Neuronal stem cell (in vitro differentiated cells): Measurements from ENCODE around the gene ARF1.

ENCODE experiments used
- DNase-seq: peaks from one replicate; pipeline ENCODE4 v3.0.0-alpha.2; 2013; ENCODE audit warnings: low spot score
- H2AFZ ChIP-seq: one replicate; pipeline ENCODE4 v1.6.1; 2013; ENCODE audit warnings: mild to moderate bottlenecking, low read length, inconsistent platforms
- H2AK5ac ChIP-seq: 2 replicates; pipeline ENCODE4 v1.6.1; 2013; ENCODE audit warnings: low read depth, mild to moderate bottlenecking, inconsistent platforms, low read length, moderate library complexity, mixed read lengths
- H2BK120ac ChIP-seq: 2 replicates; pipeline ENCODE4 v1.6.1; 2013; ENCODE audit warnings: low read depth, mild to moderate bottlenecking, inconsistent platforms, low read length, moderate library complexity, mixed read lengths
- H2BK12ac ChIP-seq: one replicate; pipeline ENCODE4 v1.6.1; 2013; ENCODE audit warnings: low read length, inconsistent platforms
- H2BK15ac ChIP-seq: 2 replicates; pipeline ENCODE4 v1.6.1; 2013; ENCODE audit warnings: mild to moderate bottlenecking, low read length, inconsistent platforms, mixed read lengths
- H2BK5ac ChIP-seq: one replicate; pipeline ENCODE4 v1.6.1; 2013; ENCODE audit warnings: inconsistent platforms, mild to moderate bottlenecking, low read length, moderate library complexity
- H3K14ac ChIP-seq: one replicate; pipeline ENCODE4 v1.6.1; 2013; ENCODE audit warnings: low read length, inconsistent platforms
- H3K18ac ChIP-seq: 2 replicates; pipeline ENCODE4 v1.6.1; 2013; ENCODE audit warnings: low read length, inconsistent platforms
- H3K23ac ChIP-seq: 2 replicates; pipeline ENCODE4 v1.6.1; 2013; ENCODE audit warnings: low read depth, mild to moderate bottlenecking, mixed read lengths, low read length, inconsistent platforms; ENCODE audit not compliant: poor library complexity
- H3K27ac ChIP-seq: replicated peaks from 3 replicates; pipeline ENCODE4 v1.5.1; 2013; ENCODE audit warnings: low read length, inconsistent platforms
- H3K27me3 ChIP-seq, 3 experiments: 2 replicates each; pipeline ENCODE4 v1.6.1; 2013; ENCODE audit warnings: low read length in 3 of 3, mild to moderate bottlenecking in 2 of 3, inconsistent platforms in 1 of 3, low read depth in 1 of 3, mixed read lengths in 1 of 3, moderate library complexity in 1 of 3; ENCODE audit not compliant: control insufficient read depth in 3 of 3, insufficient read depth in 3 of 3
- H3K36me3 ChIP-seq, 2 donors: replicated peaks in 1 of 2; 2 replicates each; pipeline ENCODE4 v1.6.1; 2013; ENCODE audit warnings: low read length in 2 of 2; ENCODE audit not compliant: control insufficient read depth in 2 of 2, insufficient read depth in 2 of 2
- H3K4ac ChIP-seq: 2 replicates; pipeline ENCODE4 v1.6.1; 2013; ENCODE audit warnings: inconsistent platforms, mild to moderate bottlenecking, low read length, moderate library complexity
- H3K4me1 ChIP-seq, 2 donors: 1 replicate in 1 of 2; 2 replicates in 1 of 2; pipeline ENCODE4 v1.6.1; 2013; ENCODE audit warnings: low read length in 2 of 2, low read depth in 1 of 2; ENCODE audit not compliant: control insufficient read depth in 2 of 2, insufficient read depth in 1 of 2
- H3K4me2 ChIP-seq: one replicate; pipeline ENCODE4 v1.6.1; 2013; ENCODE audit warnings: mild to moderate bottlenecking, low read length, inconsistent platforms; ENCODE audit not compliant: insufficient read depth, poor library complexity, severe bottlenecking
- H3K4me3 ChIP-seq, 2 donors: 2 replicates each; pipeline ENCODE4 v1.5.1; 2013; ENCODE audit warnings: low read length in 2 of 2, mild to moderate bottlenecking in 2 of 2, inconsistent platforms in 1 of 2, moderate library complexity in 1 of 2
- H3K79me1 ChIP-seq: one replicate; pipeline ENCODE4 v1.6.1; 2013; ENCODE audit warnings: low read depth, mild to moderate bottlenecking, inconsistent platforms, low read length, moderate library complexity
- H3K9ac ChIP-seq: one replicate; pipeline ENCODE4 v1.6.1; 2013; ENCODE audit warnings: mild to moderate bottlenecking, low read depth, low read length, inconsistent platforms; ENCODE audit not compliant: poor library complexity
- H3K9me3 ChIP-seq, 2 donors: replicated peaks in 1 of 2; 2 replicates each; pipeline versions ENCODE3 to v1.6.1; 2013; ENCODE audit warnings: low read length in 2 of 2, mild to moderate bottlenecking in 2 of 2, inconsistent platforms in 1 of 2, low read depth in 1 of 2, mixed read lengths in 1 of 2, moderate library complexity in 1 of 2; ENCODE audit not compliant: control insufficient read depth in 2 of 2, insufficient read depth in 1 of 2
- H4K8ac ChIP-seq: one replicate; pipeline ENCODE4 v1.6.1; 2013; ENCODE audit warnings: low read depth, mild to moderate bottlenecking, inconsistent platforms, low read length, moderate library complexity
- H4K91ac ChIP-seq: one replicate; pipeline ENCODE4 v1.6.1; 2013; ENCODE audit warnings: low read length, low read depth, mild to moderate bottlenecking, inconsistent platforms; ENCODE audit not compliant: poor library complexity
- WGBS, 2 donors: extraction: QIAGEN DNeasy Blood & Tissue Kit; methylation state at CpG; one replicate each; pipeline ENCODE4 v1.1.7; 2013; ENCODE audit warnings: missing lambda C conversion rate in 2 of 2, mixed read lengths in 1 of 2; ENCODE audit not compliant: insufficient read length in 2 of 2, insufficient replicate concordance in 1 of 2; ENCODE audit errors: extremely low coverage in 2 of 2; 5-methylcytosine and 5-hydroxymethylcytosine counted together

ARF1 gene

DNA sequence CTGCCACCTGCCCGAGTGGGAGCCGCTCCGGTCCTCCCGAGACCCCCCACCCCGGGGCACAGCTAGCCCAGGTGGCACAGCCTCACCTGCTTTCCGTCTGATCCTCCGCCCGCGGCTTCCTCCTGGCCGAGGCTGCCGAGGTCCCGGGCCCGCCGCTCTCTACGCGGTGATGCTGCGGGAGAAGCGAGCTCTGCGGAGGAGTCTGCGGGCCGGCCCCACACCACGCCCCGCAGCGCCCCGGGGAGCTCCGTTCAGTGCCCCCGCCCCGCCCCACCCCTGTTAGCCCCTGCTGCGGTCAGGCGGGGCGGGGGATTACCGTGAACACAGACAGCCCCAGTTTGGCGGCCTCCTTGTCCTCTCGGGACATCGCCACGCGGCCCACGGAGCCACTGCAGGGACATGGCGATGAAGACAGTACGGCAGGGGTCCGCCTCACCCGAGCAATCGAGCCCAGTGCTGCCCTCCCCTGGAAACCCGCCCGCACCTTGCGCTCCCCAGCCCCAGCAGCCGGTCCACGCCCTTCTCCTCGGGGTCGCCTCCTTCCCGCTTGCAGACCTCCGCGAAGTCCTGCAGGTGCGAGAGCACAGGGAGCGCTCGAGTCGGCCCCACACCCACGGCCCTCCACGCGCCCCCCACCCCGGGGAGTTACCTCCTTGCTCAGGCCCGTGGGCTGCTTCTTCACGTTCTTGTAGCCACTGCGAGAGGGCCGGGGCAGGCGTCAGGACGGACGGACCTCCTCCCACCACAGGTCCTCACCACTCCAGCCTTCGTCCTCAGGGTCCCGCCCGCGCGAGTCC lies 19.7 kb downstream of the ARF1 start:
- H3K27me3 ChIP-seq, result no peaks in the 10 kb centered on the region
- H2AK5ac ChIP-seq, result peak overlapping the region; percentile 97
- H3K4me2 ChIP-seq, result peak overlapping the region; percentile 96
- H4K8ac ChIP-seq, result no peak overlapping the region
- peaks cover 45 to 71% of the 10 kb centered on the region in 2 donors for H3K36me3 ChIP-seq
- H3K18ac ChIP-seq, result peak overlapping the region; percentile 57
- DNase-seq, result no peak
- peak overlapping the region; percentile 95 for H3K9ac ChIP-seq
- H3K23ac ChIP-seq, result peak overlapping the region; percentile 65
- H3K4me1 ChIP-seq, result peaks cover 0 to 5% of the 10 kb centered on the region in 2 donors
- H2BK12ac ChIP-seq, result no peak overlapping the region
- no peak overlapping the region for H2BK15ac ChIP-seq
- H4K91ac ChIP-seq, result peak overlapping the region; percentile 30
- H3K27ac ChIP-seq, result no peak overlapping the region
- peaks cover 27% of the 10 kb centered on the region for H3K79me1 ChIP-seq
- H2BK120ac ChIP-seq, result no peak overlapping the region
- peak overlapping the region; percentile 71 for H3K14ac ChIP-seq
- no CpG with 5 or more reads among the region's 73 CpGs for WGBS, 2 donors
- H3K9me3 ChIP-seq, result no peaks in the 10 kb centered on the region
- no peak overlapping the region for H2BK5ac ChIP-seq
- H3K4ac ChIP-seq, result no peak overlapping the region
- H2AFZ ChIP-seq, result peak overlapping the region; percentile 97
- H3K4me3 ChIP-seq, result peak overlapping the region; percentile 89 to 99

DNA sequence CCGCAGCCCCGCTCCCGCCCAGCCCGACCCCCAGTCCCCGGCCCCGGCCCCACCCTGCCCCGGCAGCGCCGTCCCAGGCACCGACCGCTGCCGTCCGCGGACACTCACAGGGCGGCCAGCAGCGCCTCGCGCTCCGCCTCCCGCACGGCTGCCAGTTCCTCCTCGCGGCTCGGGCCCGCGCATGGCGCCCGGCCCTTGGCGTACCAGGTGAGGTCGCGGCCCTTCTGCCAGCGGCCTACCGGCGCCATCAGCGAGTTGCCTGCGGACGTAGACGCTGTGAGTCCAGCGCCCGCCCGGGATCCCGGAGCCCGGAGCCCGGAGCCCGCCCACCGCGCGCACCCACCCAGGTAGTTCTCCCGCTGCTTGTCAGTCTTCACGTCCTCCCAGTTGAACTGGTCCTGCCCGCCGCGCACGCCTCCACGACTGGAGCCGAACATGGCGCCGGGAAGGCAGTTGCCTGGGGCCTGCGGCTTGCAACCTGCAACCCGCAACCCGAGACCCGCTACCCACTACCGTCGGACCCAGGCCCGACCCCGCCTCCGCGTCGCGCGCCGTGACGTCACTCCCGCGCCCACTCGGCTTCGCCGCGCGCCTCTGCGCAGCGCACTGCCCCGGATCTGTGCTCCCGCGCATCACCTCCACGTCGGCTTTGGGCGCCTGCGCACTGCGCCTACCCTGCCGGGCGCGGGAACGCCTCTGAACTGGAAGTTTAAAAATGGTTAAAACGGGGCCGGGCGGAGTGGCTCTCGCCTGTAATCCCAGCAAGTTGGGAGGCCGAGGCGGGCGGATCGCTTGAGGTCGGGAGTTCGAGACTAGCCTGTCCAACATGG lies 20.5 kb downstream of the ARF1 start, which contains the start of gene C1orf35:
TSS of gene C1orf35 (minus strand) at position 535 of the 830 bp plus-strand sequence. CDS start at position 437, 98 bp downstream.
- Histone ChIP-seq H3K4ac (peak within 1 kb of the TSS; percentile 84), H3K23ac (peak within 1 kb of the TSS; percentile 96), H2BK5ac (no peak within 1 kb of the TSS), H3K14ac (peak within 1 kb of the TSS; percentile 71), H2BK15ac (no peak within 1 kb of the TSS), H3K27me3 (no peaks in the 10 kb centered on the region), H3K36me3 (peaks cover 43 to 71% of the 10 kb centered on the region in 2 donors), H3K9ac (peak within 1 kb of the TSS; percentile 95), H3K27ac (peak within 1 kb of the TSS; percentile 58), H4K91ac (peak within 1 kb of the TSS; percentile 30), H3K4me3 (peak within 1 kb of the TSS; percentile 89 to 99), H4K8ac (no peak within 1 kb of the TSS), H3K79me1 (peaks cover 29% of the 10 kb centered on the region), H3K9me3 (no peaks in the 10 kb centered on the region), H3K18ac (peak within 1 kb of the TSS; percentile 94), H2AK5ac (peak within 1 kb of the TSS; percentile 97), H2BK120ac (no peak within 1 kb of the TSS), H2AFZ (peak within 1 kb of the TSS; percentile 97), H2BK12ac (no peak within 1 kb of the TSS), H3K4me1 (peaks cover 0 to 5% of the 10 kb centered on the region in 2 donors), H3K4me2 (peak within 1 kb of the TSS; percentile 96)
- peak; percentile 95 for DNase-seq
- no CpG with 5 or more reads among the region's 104 CpGs for WGBS, 2 donors

DNA sequence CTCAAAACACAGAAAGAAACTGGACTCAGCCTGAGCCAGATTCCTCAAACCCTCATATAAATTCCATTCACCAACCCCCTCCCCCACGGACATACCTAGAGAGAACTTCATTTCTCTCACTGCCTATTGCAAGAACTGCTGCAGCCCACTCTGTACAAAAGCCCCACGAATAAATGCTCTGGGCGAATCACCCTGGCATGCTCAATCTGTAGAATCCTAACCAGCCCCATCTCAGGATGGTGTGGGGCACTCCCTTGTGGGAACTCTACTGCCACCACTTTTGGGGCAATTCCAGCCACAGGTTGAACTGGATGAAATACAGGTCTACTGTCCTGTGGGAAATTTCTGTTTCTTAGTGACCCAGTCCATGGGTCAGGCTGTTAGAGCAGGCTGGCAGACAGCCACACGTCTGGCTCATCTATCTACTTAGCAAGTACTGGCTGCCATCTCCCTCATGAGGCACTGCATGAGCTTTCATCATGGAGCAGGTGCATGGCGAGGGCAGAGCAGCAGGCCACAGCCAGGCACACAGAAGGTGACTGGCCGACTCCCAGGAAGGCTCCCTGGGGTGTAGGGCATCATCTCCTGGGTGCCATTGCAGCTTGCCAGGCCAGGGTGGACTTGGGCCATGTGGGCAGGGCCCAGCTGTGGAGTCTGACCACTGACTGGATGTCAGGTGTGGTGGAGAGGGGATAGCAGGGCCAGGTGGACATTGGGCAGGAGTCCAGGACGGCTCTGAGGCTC lies 22.2 kb downstream of the ARF1 start:
- H2BK120ac ChIP-seq, result no peak overlapping the region
- WGBS, 2 donors, result no CpG with 5 or more reads among the region's 7 CpGs
- no peaks in the 10 kb centered on the region for H3K9me3 ChIP-seq

More for the DNA sequence above, 22.2 kb downstream of the ARF1 start:
- H3K9ac ChIP-seq, result peak overlapping the region; percentile 53
- H3K4me3 ChIP-seq, result peak overlapping the region in 1 of 2 donors; percentile 58
- no peak overlapping the region for H2AFZ ChIP-seq
- H3K36me3 ChIP-seq, result peaks cover 28 to 54% of the 10 kb centered on the region in 2 donors
- no peak overlapping the region for H3K4ac ChIP-seq
- peaks cover 29% of the 10 kb centered on the region for H3K79me1 ChIP-seq
- H3K4me2 ChIP-seq, result no peak overlapping the region
- no peak overlapping the region for H2BK5ac ChIP-seq
- H3K4me1 ChIP-seq, result peaks cover 6 to 13% of the 10 kb centered on the region in 2 donors
- no peak overlapping the region for H3K23ac ChIP-seq
- DNase-seq, result no peak
- no peak overlapping the region for H2BK15ac ChIP-seq
- no peak overlapping the region for H4K8ac ChIP-seq
- H2AK5ac ChIP-seq, result no peak overlapping the region
- H4K91ac ChIP-seq, result no peak overlapping the region
- H3K27me3 ChIP-seq, result peaks cover 0 to 2% (median 0%) of the 10 kb centered on the region in 3 experiments
- no peak overlapping the region for H3K14ac ChIP-seq
- no peak overlapping the region for H3K18ac ChIP-seq
- no peak overlapping the region for H3K27ac ChIP-seq
- H2BK12ac ChIP-seq, result peak overlapping the region; percentile 4
